Epithelial cell of prostate (primary cell): ENCODE data around the gene IPPK.

ENCODE experiments used
- DNase-seq: peaks from one replicate; pipeline ENCODE4 v3.0.0-alpha.2; 2011; ENCODE audit warnings: low read depth, low spot score
- H3K27ac ChIP-seq: fragments of 450-650 bp; 2 replicates; pipeline ENCODE4 v1.5.1; 2017; ENCODE audit warnings: mild to moderate bottlenecking

IPPK gene

GRCh38 chr9:92617951-92618510 is 51.9 kb downstream of the IPPK start:
- no peak overlapping the region for H3K27ac ChIP-seq
- DNase-seq = no peak

DNA sequence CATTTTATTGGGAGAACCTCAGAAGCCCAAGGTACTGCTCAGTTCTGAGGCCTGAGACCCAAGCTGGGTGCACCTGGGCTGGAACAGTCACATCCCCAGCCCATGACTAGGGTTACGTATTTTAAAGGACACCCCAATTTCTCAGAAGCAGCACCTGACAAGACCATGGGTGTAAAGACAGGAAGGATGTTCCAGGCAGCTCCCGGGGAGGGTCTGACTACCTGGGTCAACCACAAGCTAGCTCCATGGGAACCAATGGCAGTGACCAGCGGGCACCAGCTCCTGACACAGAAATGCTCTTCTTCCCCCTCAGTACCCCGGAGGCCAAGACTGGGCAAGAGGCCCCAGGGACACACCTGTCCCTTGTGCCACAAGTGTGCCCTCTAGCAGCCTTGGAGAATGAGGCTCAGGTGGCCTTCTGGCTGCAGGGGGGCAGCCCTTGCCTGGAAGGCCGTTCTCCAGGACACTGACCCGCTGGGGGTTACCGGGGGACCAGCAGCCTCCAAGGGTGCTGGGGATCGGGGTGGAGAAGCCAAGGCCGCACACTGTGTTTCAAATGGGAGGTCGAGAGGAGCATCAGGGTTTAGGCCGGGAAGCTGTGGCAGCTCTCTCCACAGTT is 52.6 kb downstream of the IPPK start:
- no peak for DNase-seq
- no peak overlapping the region for H3K27ac ChIP-seq

GRCh38 chr9:92616655-92617111 is 53.2 kb downstream of the IPPK start:
- no peak overlapping the region for H3K27ac ChIP-seq
- DNase-seq = no peak

GRCh38 chr9:92616199-92616641 is 53.7 kb downstream of the IPPK start:
- no peak for DNase-seq
- H3K27ac ChIP-seq = no peak overlapping the region

DNA sequence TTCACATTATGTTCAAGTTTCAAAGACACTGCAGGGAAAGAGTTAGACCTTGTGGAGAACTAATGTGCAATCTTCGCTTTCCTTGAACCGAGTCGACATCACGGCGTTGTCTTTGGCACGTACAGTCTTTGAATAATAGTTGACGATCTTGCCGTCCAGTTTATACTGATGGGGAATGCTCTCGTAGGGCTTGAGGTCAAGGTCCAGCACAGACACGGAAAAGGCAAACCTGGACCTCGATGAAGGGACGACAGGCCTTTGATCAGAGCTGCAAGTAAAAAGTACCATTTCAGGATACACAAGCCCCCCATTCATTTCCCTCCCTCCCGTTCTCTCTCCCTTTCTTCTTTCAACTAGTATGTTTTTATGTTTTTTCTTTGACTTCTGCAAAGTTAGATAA is 54.1 kb downstream of the IPPK start:
- no peak overlapping the region for H3K27ac ChIP-seq
- no peak for DNase-seq

GRCh38 chr9:92614763-92615461 is 55.0 kb downstream of the IPPK start:
- no peak overlapping the region for H3K27ac ChIP-seq
- DNase-seq = no peak

GRCh38 chr9:92614123-92614510 is 55.8 kb downstream of the IPPK start:
- DNase-seq = no peak
- no peak overlapping the region for H3K27ac ChIP-seq

GRCh38 chr9:92613268-92614122 is 56.4 kb downstream of the IPPK start:
- no peak overlapping the region for H3K27ac ChIP-seq
- DNase-seq = no peak

DNA sequence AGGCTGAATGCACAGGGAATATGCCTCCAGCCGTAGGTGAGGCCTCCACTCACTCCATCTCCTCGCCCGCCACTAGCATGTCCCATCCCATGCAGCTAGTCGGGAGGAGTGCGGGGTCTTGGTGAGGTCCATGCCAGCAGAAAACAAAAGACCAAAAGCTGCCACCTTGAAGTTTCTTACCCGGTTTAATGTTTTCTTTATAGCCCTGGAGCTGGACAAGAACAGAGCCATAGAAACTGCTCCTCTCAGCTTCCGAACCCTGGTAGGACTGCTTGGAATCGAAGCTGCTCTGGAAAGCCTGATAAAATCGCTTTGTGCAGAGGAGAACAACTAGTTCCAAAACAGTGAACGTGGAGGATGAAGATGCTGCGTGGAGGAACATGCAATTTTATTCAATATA is 57.1 kb downstream of the IPPK start:
- DNase-seq = no peak
- H3K27ac ChIP-seq = no peak overlapping the region

DNA sequence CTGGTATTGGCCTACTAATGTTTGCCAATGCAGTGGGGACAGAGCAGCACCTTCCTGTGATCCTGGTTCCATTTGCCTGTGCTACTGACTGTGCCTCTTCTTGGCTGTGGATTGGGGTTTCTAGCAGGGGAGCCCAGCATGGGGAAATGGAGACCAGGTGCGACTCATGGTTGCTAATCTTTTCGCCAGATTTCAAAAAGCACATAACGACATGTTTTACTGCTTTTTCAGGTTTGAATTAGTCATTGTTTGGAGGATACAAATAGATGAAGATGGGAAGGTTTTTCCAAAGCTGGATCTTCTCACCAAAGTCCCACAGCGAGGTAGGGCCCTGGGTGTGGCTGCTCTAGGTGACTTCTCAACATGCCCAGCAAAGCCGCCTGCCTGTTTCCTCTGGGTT is 57.6 kb downstream of the IPPK start:
- DNase-seq = no peak
- H3K27ac ChIP-seq = peak overlapping the region; percentile 14

- H3K27ac ChIP-seq = peak overlapping the region; percentile 14
- DNase-seq = peak; percentile 10
These were observed 58.2 kb downstream of the IPPK start for GRCh38 chr9:92611621-92612285.

GRCh38 chr9:92610470-92611420 is 59.2 kb downstream of the IPPK start:
- DNase-seq = no peak
- no peak overlapping the region for H3K27ac ChIP-seq

- no peak for DNase-seq
- H3K27ac ChIP-seq = no peak overlapping the region
These were observed 61.0 kb downstream of the IPPK start for GRCh38 chr9:92608909-92609445.

DNA sequence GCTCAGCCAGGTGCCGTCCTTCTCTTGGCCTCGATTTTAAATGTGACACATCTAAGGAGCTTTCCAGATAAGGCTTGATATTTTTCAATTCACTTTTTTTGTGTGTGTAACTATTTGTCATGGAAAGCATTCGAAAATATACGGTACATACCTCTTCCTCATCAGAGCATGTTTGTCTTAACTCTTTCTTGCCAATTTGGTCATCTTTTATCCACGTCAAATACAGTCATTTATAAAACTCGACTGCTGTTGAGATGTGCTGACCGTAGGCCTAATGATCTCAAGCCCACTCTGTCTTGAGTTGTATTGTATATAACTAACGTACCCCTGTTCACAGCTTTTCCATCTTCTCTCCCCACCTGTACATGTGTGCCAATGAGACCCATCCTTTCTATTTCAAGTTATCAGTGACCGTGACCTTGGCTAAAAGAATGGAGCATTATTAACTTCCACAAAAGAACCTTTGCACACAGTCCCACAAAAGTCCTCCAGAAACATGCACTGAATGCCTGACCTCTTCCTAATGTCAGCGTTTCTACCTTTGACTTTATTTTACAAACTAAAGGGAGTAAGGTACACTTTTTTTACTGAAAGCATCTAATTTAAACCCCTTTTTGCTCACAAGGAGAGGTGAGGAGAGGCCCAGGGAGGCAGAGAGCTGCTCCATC is 61.6 kb downstream of the IPPK start:
- no peak overlapping the region for H3K27ac ChIP-seq

DNA sequence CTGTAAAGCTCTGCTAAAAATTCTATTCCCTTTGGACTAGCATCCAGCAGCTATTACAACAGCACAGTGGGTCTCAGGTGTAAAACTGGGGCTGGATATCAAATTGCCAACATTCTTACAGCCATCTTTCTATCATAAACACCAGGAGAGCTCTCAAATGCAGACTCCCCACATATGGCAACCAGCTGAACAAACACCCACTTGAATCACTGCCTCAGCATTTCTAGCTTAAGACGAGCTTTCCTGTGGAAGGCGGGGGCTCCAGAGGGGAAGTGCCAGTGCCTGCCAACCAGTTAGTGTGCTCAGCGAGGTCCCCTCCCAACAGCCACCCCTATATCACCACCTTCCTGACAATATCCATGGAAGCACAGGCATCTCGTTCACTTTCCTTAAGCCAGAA is 62.2 kb downstream of the IPPK start:
- no peak for DNase-seq
- no peak overlapping the region for H3K27ac ChIP-seq

More for the DNA sequence above, 61.6 kb downstream of the IPPK start:
- no peak for DNase-seq

DNA sequence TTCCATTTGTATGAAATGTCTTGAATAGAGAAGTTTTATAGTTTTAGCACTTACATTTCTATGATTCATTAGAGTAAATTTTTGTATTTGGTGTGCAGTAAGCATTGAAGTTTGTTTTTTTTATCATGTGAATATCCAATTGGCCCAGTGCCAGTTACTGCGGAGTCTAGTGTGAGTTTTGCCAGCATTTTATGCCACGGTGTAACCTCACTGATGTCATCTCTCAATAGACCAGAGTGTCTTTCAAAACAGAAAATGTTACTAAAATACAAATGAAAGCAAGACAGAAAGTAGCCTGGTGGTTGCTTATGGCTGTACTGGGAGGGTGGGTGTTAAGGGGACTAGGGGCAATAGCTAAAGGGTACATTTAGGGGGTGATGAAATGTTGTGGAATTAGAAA is 62.8 kb downstream of the IPPK start:
- no peak overlapping the region for H3K27ac ChIP-seq
- no peak for DNase-seq

GRCh38 chr9:92605224-92605623 is 64.7 kb downstream of the IPPK start:
- H3K27ac ChIP-seq = no peak overlapping the region
- DNase-seq = no peak

GRCh38 chr9:92603990-92604389 is 65.9 kb downstream of the IPPK start:
- no peak overlapping the region for H3K27ac ChIP-seq
- DNase-seq = no peak
